Measurements from ENCODE around the gene MTHFD1.

DNA sequence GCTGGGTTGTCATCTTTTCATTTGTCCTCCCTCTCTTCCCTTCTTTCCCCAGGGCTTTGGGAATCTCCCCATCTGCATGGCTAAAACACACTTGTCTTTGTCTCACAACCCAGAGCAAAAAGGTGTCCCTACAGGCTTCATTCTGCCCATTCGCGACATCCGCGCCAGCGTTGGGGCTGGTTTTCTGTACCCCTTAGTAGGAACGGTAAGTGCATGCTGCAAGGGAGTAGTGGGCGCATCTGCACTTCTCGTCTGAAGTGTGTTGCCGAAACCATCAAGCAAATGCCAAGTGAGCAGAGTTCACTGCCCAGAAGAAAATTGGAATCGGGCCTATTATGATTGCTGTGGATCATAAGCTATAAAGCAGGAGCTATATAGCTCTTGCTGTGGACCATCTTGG is 66.5 kb downstream of the MTHFD1 start:
- TF ChIP-seq POLR2AphosphoS5 (IDR thresholded peaks at IDR 0.05; ENCODE audit: insufficient read depth, low read depth, low read length) (no peak), FOS (IDR thresholded peaks at IDR 0.05; ENCODE audit: borderline replicate concordance, insufficient read depth, low read length) (no peak), POLR2A (IDR thresholded peaks at IDR 0.05; ENCODE audit: low read depth, low read length) (no peak), EZH2 (IDR thresholded peaks at IDR 0.05; ENCODE audit: borderline replicate concordance, low read depth, low read length, severe bottlenecking) (no peak), MAX (IDR thresholded peaks at IDR 0.05; ENCODE audit: insufficient read depth, insufficient read length) (no peak), MYC (IDR thresholded peaks at IDR 0.05; ENCODE audit: low read depth, low read length) (no peak), JUN (IDR thresholded peaks at IDR 0.05; ENCODE audit: borderline replicate concordance, insufficient read depth, insufficient read length, low read depth) (no peak), GATA2 (IDR thresholded peaks at IDR 0.05; ENCODE audit: insufficient read depth, insufficient read length, low read depth, low read length) (no peak)
- TF ChIP-seq, protein P1, sequence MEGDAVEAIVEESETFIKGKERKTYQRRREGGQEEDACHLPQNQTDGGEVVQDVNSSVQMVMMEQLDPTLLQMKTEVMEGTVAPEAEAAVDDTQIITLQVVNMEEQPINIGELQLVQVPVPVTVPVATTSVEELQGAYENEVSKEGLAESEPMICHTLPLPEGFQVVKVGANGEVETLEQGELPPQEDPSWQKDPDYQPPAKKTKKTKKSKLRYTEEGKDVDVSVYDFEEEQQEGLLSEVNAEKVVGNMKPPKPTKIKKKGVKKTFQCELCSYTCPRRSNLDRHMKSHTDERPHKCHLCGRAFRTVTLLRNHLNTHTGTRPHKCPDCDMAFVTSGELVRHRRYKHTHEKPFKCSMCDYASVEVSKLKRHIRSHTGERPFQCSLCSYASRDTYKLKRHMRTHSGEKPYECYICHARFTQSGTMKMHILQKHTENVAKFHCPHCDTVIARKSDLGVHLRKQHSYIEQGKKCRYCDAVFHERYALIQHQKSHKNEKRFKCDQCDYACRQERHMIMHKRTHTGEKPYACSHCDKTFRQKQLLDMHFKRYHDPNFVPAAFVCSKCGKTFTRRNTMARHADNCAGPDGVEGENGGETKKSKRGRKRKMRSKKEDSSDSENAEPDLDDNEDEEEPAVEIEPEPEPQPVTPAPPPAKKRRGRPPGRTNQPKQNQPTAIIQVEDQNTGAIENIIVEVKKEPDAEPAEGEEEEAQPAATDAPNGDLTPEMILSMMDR (IDR thresholded peaks at IDR 0.05; ENCODE audit: extremely low read depth in 1 of 2, insufficient read depth in 1 of 2, low read depth in 1 of 2, low read length in 2 of 2): no peak

All from endothelial cell of umbilical vein (primary cell).